ENCODE results near the gene ASGR1.

DNA sequence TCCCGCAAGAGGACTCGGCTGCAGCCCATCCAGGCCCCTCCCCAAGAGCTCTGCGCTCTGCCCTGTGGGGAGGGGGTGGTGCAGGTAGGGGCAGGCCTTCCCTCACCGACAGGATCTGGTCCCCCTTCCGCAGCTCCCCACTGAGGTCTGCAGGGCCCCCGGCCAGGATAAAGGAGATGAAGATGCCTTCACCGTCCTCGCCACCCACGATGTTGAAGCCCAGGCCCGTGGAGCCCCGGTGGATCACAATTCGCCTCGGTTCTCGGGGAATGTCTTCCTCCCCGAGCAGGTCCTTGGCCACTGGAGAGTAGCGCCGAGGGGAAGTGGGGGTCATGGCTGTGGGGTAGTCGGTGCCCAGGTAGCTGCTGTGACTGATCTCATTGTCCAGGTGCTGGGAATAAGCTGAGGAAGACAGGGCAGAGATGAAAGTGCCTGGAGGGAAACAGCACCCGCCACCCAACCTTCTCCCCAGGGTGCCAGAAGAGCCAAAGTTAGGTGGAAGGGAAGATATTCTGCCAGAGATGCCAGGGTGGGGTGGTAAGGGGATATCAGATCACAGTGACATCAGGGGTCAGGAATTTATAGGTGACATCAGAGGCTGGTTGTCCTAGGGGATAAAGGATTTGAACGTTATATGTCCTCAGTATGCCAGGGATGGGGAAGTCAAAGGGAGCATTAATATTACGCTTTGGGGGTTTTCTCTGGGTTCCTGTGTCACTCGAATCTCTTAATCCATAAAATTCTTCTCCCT, 17.7 kb upstream of the ASGR1 start:
- no peak for TF ChIP-seq CTCF (IDR thresholded peaks at IDR 0.05 in 4 of 5, conservative IDR thresholded peaks at IDR 0.05 in 1 of 5)
- TF ChIP-seq POLR2A (IDR thresholded peaks at IDR 0.05) = no peak

All from gastrocnemius medialis (tissue), 4 donors.